NCI-H2196 (cell line): ENCODE measurements around the gene RNU7-1.

Experiments
- DNase-seq: peaks from one replicate; lab custom pipeline; 2025; ENCODE audit not compliant: unreplicated experiment; lab: John Stamatoyannopoulos, UW

Gene RNU7-1

DNA sequence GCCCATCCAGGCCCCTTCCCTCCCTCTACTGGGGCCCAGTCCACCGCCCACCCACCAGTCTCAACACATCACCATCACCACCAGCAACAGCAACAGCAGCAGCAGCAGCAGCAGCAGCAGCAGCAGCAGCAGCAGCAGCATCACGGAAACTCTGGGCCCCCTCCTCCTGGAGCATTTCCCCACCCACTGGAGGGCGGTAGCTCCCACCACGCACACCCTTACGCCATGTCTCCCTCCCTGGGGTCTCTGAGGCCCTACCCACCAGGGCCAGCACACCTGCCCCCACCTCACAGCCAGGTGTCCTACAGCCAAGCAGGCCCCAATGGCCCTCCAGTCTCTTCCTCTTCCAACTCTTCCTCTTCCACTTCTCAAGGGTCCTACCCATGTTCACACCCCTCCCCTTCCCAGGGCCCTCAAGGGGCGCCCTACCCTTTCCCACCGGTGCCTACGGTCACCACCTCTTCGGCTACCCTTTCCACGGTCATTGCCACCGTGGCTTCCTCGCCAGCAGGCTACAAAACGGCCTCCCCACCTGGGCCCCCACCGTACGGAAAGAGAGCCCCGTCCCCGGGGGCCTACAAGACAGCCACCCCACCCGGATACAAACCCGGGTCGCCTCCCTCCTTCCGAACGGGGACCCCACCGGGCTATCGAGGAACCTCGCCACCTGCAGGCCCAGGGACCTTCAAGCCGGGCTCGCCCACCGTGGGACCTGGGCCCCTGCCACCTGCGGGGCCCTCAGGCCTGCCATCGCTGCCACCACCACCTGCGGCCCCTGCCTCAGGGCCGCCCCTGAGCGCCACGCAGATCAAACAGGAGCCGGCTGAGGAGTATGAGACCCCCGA lies 6.8 kb upstream of the RNU7-1 start:
- DNase-seq: no peak

GRCh38 chr12:6937481-6938352 lies 5.9 kb upstream of the RNU7-1 start:
- DNase-seq: peak; percentile 89

DNA sequence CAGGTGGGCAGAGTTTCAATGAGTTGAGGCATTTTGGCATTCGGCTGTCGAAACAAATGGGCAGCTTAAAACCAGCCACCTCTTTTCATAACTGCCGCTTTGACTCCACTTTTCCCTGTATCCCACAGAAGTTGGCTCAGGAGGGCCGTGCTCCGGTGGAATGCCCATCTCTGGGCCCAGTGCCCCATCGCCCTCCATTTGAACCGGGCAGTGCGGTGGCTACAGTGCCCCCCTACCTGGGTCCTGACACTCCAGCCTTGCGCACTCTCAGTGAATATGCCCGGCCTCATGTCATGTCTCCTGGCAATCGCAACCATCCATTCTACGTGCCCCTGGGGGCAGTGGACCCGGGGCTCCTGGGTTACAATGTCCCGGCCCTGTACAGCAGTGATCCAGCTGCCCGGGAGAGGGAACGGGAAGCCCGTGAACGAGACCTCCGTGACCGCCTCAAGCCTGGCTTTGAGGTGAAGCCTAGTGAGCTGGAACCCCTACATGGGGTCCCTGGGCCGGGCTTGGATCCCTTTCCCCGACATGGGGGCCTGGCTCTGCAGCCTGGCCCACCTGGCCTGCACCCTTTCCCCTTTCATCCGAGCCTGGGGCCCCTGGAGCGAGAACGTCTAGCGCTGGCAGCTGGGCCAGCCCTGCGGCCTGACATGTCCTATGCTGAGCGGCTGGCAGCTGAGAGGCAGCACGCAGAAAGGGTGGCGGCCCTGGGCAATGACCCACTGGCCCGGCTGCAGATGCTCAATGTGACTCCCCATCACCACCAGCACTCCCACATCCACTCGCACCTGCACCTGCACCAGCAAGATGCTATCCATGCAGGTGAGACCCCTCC lies 5.0 kb upstream of the RNU7-1 start:
- no peak for DNase-seq

GRCh38 chr12:6939191-6939540 lies 4.5 kb upstream of the RNU7-1 start:
- no peak for DNase-seq

DNA sequence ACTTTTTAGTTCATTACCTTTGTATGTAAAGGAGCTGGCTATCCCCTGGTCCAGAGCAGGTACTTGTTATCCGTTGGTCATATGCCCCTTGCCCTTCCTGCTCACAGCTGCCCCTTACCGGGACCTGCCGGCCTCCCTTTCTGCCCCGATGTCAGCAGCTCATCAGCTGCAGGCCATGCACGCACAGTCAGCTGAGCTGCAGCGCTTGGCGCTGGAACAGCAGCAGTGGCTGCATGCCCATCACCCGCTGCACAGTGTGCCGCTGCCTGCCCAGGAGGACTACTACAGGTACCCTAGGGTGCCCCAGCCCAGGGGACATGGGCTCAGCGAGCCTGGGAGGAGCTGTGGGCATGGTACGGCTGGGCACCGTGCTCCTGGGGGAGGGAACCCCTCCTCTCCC lies 2.3 kb upstream of the RNU7-1 start:
- DNase-seq: no peak

- DNase-seq: no peak
Observed at GRCh38 chr12:6941782-6942181, 1.8 kb upstream of the RNU7-1 start.

GRCh38 chr12:6942331-6942665 lies 1.3 kb upstream of the RNU7-1 start:
- no peak for DNase-seq

- DNase-seq: peak; percentile 72
Observed at GRCh38 chr12:6943389-6943721, 261 bp upstream of the RNU7-1 start.

DNA sequence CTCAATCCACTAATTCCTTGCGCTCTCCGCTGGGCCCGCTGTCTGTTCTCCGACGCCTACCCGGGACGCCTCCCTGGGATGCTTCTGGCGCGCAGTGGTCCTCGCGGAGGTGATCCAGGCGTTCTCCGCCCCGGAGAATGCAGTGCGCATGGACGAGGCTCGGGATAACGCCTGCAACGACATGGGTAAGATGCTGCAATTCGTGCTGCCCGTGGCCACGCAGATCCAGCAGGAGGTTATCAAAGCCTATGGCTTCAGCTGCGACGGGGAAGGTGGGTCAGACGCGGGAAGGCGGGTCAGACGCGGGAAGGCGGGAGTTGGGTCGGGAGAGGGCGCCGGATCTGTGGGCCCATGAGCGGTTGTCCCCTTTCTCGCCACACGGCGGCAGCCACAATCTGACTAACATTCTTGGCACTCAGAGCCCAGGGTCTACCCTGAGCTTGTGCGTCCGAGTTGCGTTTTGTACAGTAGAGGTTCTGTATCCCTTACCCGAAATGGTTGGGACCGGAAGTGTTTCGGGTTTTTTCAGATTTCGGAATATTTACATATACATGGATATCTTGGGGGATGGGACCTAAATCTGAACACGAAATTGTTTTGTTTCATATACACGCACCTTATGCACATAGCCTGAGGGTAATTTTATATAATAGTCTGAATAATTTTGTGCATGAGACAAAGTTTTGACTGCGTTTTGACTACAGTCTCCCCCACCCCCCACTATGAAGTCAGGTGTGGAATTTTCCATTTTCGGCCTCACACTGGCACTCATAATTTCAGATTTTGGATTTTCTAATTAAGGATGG lies 968 bp downstream of the RNU7-1 start:
- DNase-seq: peak; percentile 80

DNA sequence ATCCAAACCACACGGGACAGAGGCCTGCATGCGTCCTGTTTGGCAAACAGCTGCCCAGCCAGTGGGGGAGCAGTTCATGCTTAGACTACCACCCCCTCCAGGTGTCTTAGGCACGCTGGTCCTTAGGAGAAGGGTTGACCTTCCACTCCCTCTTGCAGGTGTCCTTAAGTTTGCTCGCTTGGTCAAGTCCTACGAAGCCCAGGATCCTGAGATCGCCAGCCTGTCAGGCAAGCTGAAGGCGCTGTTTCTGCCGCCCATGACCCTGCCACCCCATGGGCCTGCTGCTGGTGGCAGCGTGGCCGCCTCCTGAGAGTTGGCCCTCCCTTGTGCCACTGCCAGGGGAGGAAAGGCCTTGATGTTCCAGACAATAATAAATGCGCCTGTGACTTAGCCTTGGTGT lies 2.0 kb downstream of the RNU7-1 start:
- DNase-seq: no peak

DNA sequence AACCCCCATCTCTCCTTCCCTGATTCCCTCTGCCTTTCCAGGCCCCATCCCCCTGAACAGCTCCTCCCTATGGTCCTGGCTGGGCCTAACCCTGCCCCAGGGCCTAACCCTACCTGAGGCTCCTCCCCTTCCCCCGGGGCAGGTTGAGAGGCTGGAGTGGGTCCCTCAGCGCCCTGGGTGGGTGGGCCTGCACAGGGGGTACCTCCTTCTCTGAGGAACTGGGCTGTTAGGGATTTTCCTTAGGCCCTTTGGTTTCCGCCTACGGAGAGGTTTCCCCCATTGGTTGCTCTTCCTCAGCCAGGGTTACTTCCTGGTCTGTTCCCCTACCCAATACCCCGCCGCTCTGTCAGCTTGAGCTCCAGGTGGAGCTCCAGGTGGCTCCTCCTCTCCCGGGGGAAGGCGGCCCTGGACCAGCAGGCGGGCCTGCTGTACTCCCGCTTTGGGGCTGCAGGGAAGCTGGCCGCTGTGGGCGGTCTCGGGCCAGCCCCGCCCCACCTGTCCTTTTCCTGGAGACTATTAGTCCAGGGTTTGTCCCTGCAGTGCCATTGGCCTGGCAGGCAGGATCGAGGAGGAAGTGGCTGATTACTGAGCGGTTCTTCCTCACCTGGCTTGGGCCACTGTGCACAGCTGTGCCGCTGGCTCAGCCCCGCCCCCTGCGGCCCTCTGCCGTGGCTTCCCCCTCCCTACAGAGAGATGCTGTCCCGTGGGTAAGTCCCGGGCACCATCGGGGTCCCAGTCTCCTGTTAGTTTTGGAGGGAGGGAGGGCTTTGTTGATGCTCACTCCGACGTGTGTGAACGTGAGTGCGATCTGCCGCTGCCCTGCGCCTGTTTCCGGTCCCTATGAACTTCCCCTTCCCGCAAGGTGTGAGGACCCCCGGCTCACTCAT lies 2.7 kb downstream of the RNU7-1 start:
- peak; percentile 85 for DNase-seq

- no peak for DNase-seq
Observed at GRCh38 chr12:6946920-6947374, 3.3 kb downstream of the RNU7-1 start.

DNA sequence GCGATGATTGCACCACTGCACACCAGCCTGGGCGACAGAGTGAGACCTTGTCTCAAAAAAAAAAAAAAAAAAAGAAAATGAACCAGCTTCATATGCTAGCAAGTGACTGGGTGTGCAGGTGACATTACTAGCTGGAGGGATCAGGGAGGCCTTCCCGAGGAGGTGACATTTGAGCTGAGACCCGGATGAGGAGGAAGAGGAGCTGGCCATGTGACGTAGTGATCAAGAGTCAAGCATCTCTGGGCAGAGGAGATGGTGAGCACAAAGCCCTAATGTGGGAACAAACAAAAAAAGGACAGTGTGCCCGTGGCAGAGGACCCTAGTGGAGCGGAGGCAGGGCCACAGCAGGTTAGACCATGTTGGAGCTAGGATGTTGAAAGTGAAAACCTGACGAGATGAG lies 4.0 kb downstream of the RNU7-1 start:
- DNase-seq: no peak

DNA sequence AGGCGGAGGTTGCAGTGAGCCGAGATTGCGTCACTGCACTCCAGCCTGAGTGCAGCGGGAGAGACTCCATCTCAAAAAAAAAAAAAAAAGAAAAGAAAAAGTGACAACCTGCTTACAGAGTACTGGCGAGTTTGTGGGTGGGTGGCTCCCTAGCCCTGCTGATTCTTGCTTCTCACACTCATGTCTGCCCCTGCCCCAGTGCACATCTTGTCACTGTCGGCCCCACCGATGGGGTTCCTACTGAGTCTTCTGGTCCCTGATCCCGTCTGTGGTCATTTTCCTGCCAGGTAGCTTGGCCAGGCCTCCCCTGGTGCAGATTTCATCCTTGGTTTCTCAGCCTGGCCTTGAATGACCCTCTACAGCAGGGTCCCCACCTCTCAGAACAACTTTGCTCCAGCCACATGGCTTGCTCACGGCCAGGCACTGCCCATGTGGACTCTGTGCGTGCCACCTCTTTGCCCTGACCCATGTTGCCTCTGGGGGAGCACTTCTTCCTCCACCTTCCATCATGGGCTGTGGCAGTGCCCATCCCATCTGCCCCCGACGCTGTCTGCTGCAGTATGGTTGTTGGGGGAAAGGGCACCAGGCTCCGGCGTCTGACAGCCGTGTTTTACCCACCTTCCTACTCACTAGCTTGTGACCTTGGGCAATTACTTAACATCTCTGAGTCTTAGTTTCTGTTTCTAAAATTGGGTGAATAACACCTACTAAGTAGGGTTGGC lies 5.4 kb downstream of the RNU7-1 start:
- no peak for DNase-seq

DNA sequence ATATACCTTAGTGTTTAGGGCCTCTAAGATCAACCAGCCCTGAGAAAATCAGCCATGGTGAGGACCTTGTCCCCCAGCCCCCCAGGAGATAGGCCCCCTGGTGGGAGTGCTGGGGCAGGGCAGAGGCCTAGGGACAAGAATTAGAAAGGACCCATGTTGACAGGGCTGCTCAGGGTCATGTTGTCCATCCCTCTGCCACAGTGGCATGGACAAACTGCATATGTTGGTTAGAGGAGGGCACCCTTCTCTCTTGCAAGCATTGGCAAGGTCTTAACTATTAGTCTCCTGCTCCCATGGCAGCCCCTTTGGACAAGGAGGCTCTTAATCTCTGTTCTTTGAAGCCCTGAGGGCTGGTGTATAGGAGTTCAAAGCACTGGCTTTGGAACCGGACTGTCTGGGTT lies 6.8 kb downstream of the RNU7-1 start:
- DNase-seq: no peak

DNA sequence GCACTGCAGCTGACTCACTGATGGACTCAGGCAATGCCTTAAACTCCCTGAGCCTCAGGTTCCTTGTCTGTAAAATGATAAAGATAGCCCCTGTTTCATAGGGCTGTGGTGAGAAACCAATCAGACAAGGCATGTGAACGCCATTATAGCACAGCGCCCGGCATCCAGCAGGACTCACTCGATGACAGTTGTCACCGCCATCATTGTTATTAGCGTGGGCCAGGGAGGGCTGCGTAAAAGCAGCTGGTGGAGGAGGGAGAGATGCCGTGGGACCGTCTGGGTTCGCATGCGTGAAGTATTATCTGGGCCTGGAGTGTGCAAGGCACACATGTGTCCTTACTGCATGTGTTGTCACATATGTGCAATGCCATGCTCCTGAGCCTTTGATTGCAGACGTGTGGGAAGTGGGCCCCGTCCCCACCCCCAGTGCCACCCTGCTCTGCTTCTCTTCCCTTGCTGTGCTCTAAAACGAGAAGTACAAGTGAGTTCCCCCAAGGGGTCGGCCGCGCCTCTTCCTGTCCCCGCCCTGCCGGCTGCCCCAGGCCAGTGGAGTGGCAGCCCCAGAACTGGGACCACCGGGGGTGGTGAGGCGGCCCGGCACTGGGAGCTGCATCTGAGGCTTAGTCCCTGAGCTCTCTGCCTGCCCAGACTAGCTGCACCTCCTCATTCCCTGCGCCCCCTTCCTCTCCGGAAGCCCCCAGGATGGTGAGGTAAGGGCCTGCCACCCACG lies 7.4 kb downstream of the RNU7-1 start, which contains the start of gene PTPN6:
Gene PTPN6, plus strand, starts transcription at position 546 of the 730 bp plus-strand sequence. Its CDS starts 157 bp downstream, at position 703.
- no peak for DNase-seq

GRCh38 chr12:6951551-6952120 lies 8.0 kb downstream of the RNU7-1 start:
- no peak for DNase-seq
